ENCODE results near the gene XPO5. TPM values are rescaled to one million over a fixed set of nuclear protein-coding genes. Genes with fewer than 3 reads are reported as not detected.

Gene XPO5
- polyA plus RNA-seq, 1 of the 3 experiments (the other 2 are of a cell fraction): 29.5 TPM

- Histone ChIP-seq H4K20me1 (ENCODE audit: insufficient read depth) (peaks cover 14% of the 10 kb centered on the region), H3K79me2 (ENCODE audit: insufficient read depth) (peaks cover 71% of the 10 kb centered on the region), H3K36me3 (replicated peaks in 1 of 2; ENCODE audit: control insufficient read depth in 1 of 2, insufficient read depth in 2 of 2, low read length in 1 of 2) (peaks cover 22 to 26% of the 10 kb centered on the region in 2 experiments), H3K4me3 (ENCODE audit: low read depth in 2 of 2, low read length in 1 of 2) (peak overlapping the region; percentile 75 to 96), H3K9ac (peak overlapping the region; percentile 72), H3F3A (replicated peaks; ENCODE audit: insufficient read depth) (peaks cover 29% of the 10 kb centered on the region), H3K4me2 (peak overlapping the region; percentile 89), H3K9me2 (no peaks in the 10 kb centered on the region), H3K27ac (ENCODE audit: low read depth in 2 of 2, low read length in 1 of 2) (peak overlapping the region; percentile 59 to 80; a peak in 3 of 4 replicates), H3K27me3 (ENCODE audit: insufficient read depth) (no peaks in the 10 kb centered on the region), H3K4me1 (ENCODE audit: control insufficient read depth in 1 of 2, insufficient read depth in 2 of 2, low read depth in 1 of 2, low read length in 1 of 2) (peaks cover 0 to 8% of the 10 kb centered on the region in 2 experiments; a peak in 3 of 4 replicates), H2AFZ (ENCODE audit: low read depth) (peak overlapping the region; percentile 95), H3K9me3 (no peaks in the 10 kb centered on the region)
- WGBS (ENCODE audit: low lambda C conversion rate): under 1% methylated on average over 29 of the region's 38 CpGs
- ChIA-PET POLR2A (interaction anchor here (0.6 to 1.2 kb wide), 8 partner anchors 20 to 504 kb away, joined by 3 to 9 read pairs (median 4); partner anchors contain the start of gene GTPBP2), CTCF (interaction anchor here (0.7 to 1.3 kb wide), 3 partner anchors 16 to 66 kb away, joined by 3 to 5 read pairs (median 3); no protein-coding TSS in a partner anchor)
- DNase-seq: peak; percentile 68
- TF ChIP-seq, protein P1, sequence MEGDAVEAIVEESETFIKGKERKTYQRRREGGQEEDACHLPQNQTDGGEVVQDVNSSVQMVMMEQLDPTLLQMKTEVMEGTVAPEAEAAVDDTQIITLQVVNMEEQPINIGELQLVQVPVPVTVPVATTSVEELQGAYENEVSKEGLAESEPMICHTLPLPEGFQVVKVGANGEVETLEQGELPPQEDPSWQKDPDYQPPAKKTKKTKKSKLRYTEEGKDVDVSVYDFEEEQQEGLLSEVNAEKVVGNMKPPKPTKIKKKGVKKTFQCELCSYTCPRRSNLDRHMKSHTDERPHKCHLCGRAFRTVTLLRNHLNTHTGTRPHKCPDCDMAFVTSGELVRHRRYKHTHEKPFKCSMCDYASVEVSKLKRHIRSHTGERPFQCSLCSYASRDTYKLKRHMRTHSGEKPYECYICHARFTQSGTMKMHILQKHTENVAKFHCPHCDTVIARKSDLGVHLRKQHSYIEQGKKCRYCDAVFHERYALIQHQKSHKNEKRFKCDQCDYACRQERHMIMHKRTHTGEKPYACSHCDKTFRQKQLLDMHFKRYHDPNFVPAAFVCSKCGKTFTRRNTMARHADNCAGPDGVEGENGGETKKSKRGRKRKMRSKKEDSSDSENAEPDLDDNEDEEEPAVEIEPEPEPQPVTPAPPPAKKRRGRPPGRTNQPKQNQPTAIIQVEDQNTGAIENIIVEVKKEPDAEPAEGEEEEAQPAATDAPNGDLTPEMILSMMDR (IDR thresholded peaks at IDR 0.05): no peak
- TF ChIP-seq CHD2 (IDR thresholded peaks at IDR 0.05; ENCODE audit: low read length, partially characterized antibody) (no peak), NFIC (IDR thresholded peaks at IDR 0.05; ENCODE audit: borderline replicate concordance) (no peak), FOXM1 (IDR thresholded peaks at IDR 0.05; ENCODE audit: low read depth) (no peak), IRF3 (IDR thresholded peaks at IDR 0.05; ENCODE audit: low read depth, low read length) (no peak), SMC3 (IDR thresholded peaks at IDR 0.05; ENCODE audit: low read depth, low read length) (no peak), JUND (IDR thresholded peaks at IDR 0.05) (no peak), RFX5 (IDR thresholded peaks at IDR 0.05; ENCODE audit: low read length) (no peak), TAF1 (IDR thresholded peaks at IDR 0.05; ENCODE audit: borderline replicate concordance, low read depth, low read length) (no peak), TEAD4 (IDR thresholded peaks at IDR 0.05; ENCODE audit: borderline replicate concordance, insufficient read depth) (no peak), PBX3 (IDR thresholded peaks at IDR 0.05) (no peak), EZH2phosphoT487 (IDR thresholded peaks at IDR 0.05; ENCODE audit: borderline replicate concordance, low read depth) (no peak), SIN3A (IDR thresholded peaks at IDR 0.05; ENCODE audit: borderline replicate concordance, low read depth, low read length) (0 out of 2 replicates have a peak, but pooled peaks have one; percentile 36), RXRA (IDR thresholded peaks at IDR 0.05; ENCODE audit: borderline replicate concordance, low read depth) (no peak), FOSL2 (IDR thresholded peaks at IDR 0.05; ENCODE audit: borderline replicate concordance, low read depth) (no peak), FOXJ3 (CRISPR knock-in tag; IDR thresholded peaks at IDR 0.05) (no peak), MXI1 (IDR thresholded peaks at IDR 0.05; ENCODE audit: low read depth, low read length) (peak; percentile 95), REST (IDR thresholded peaks at IDR 0.05; ENCODE audit: low read depth, low read length) (no peak), MEF2A (IDR thresholded peaks at IDR 0.05; ENCODE audit: borderline replicate concordance, low read depth) (no peak), NRF1 (IDR thresholded peaks at IDR 0.05; ENCODE audit: low read depth, low read length) (no peak), RCOR1 (IDR thresholded peaks at IDR 0.05; ENCODE audit: low read length) (no peak), POLR2AphosphoS5 (IDR thresholded peaks at IDR 0.05; ENCODE audit: low read depth, low read length) (no peak)
- TF ChIP-seq, protein P2, sequence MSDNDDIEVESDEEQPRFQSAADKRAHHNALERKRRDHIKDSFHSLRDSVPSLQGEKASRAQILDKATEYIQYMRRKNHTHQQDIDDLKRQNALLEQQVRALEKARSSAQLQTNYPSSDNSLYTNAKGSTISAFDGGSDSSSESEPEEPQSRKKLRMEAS (IDR thresholded peaks at IDR 0.05; ENCODE audit: low read depth): peak; percentile 88
These were observed 600 bp downstream of the XPO5 start for GRCh38 chr6:43575105-43575771.
